ENCODE data around the gene FAM210B. TPM values are rescaled to one million over a fixed set of nuclear protein-coding genes. Genes with fewer than 3 reads are reported as not detected.

The FAM210B gene
- total RNA-seq, 1 experiment from 2014 or later, result 37.9 TPM

- peak within 1 kb of the TSS; percentile 96 for H3K9ac ChIP-seq (ENCODE audit: low read length)
- H3F3A ChIP-seq (ENCODE audit: low read length, unreplicated experiment), result no peaks in the 10 kb centered on the region
- TF ChIP-seq CTCF (conservative IDR thresholded peaks at IDR 0.05; ENCODE audit: low read depth, low read length), result no peak
- TF ChIP-seq EZH2phosphoT487 (IDR thresholded peaks at IDR 0.05; ENCODE audit: borderline replicate concordance, low read length), result no peak
- DNase-seq (peak; percentile 100), ATAC-seq (peak; percentile 94)
- H2AFZ ChIP-seq (ENCODE audit: low read length), result peak within 1 kb of the TSS; percentile 89
- peaks cover 51% of the 10 kb centered on the region for H3K36me3 ChIP-seq (ENCODE audit: low read depth, low read length)
- H3K4me1 ChIP-seq (ENCODE audit: insufficient read depth, low read length), result peaks cover 24% of the 10 kb centered on the region
- H3K4me3 ChIP-seq (ENCODE audit: low read length), result peak within 1 kb of the TSS; percentile 87
- CTCF ChIA-PET, result interaction anchor here (0.5 to 0.8 kb wide), 2 partner anchors 30 to 206 kb away, joined by 3 to 7 read pairs; no protein-coding TSS in a partner anchor
- intact Hi-C loops (cut with micrococcal nuclease), result loop anchor here (1.0 kb wide), 1 partner anchor 34 kb away; the partner anchor contains the start of gene FAM210B
- POLR2A ChIA-PET (ENCODE audit: unreplicated experiment), result interaction anchor here (1.5 kb wide), 1 partner anchor 34 kb away, joined by 6 read pairs; the partner anchor contains the start of gene FAM210B
- peak within 1 kb of the TSS; percentile 81 for H3K27ac ChIP-seq (ENCODE audit: low read length)
- no peaks in the 10 kb centered on the region for H3K9me2 ChIP-seq (replicated peaks; ENCODE audit: low read length)
- no peaks in the 10 kb centered on the region for H3K9me3 ChIP-seq (ENCODE audit: low read length)
- H3K4me2 ChIP-seq (ENCODE audit: low read length), result peak within 1 kb of the TSS; percentile 96
- no peaks in the 10 kb centered on the region for H4K20me1 ChIP-seq (ENCODE audit: low read length)
- no peaks in the 10 kb centered on the region for H3K27me3 ChIP-seq (ENCODE audit: low read length)
- peaks cover 89% of the 10 kb centered on the region for H3K79me2 ChIP-seq (ENCODE audit: low read length)
- BruUV-seq (replicated peaks), result TSS peak; percentile 75
Measured at GRCh38 chr20:56392132-56392880, 33.5 kb downstream of the FAM210B start, which contains the start of the genes AURKA and CSTF1. Gene AURKA, minus strand, starts transcription at chr20:56392215. Its CDS starts 4,018 bp downstream, at chr20:56388197. Gene CSTF1, plus strand, starts transcription at chr20:56392645. Its CDS starts 2,908 bp downstream, at chr20:56395553.

- ChIA-PET POLR2A (ENCODE audit: unreplicated experiment) (interaction anchor here (0.7 to 1.5 kb wide), 2 partner anchors 33 to 34 kb away, joined by 3 to 6 read pairs; partner anchors contain the start of gene FAM210B), CTCF (no interaction called here)
- Histone ChIP-seq H3K27me3 (ENCODE audit: low read length) (no peaks in the 10 kb centered on the region), H3K9me2 (replicated peaks; ENCODE audit: low read length) (no peaks in the 10 kb centered on the region), H3K9ac (ENCODE audit: low read length) (peak overlapping the region; percentile 96), H3K4me2 (ENCODE audit: low read length) (peak overlapping the region; percentile 96), H4K20me1 (ENCODE audit: low read length) (no peaks in the 10 kb centered on the region), H3K79me2 (ENCODE audit: low read length) (peaks cover 83% of the 10 kb centered on the region), H3K27ac (ENCODE audit: low read length) (peak overlapping the region; percentile 81), H3K9me3 (ENCODE audit: low read length) (no peaks in the 10 kb centered on the region), H3K36me3 (ENCODE audit: low read depth, low read length) (peaks cover 51% of the 10 kb centered on the region), H3F3A (ENCODE audit: low read length, unreplicated experiment) (no peaks in the 10 kb centered on the region), H3K4me1 (ENCODE audit: insufficient read depth, low read length) (peaks cover 24% of the 10 kb centered on the region), H2AFZ (ENCODE audit: low read length) (peak overlapping the region; percentile 89), H3K4me3 (ENCODE audit: low read length) (peak overlapping the region; percentile 87)
- ATAC-seq (peak; percentile 1; the same call in 1 of the 2 replicates), DNase-seq (peak; percentile 19)
- intact Hi-C loops (cut with micrococcal nuclease), result loop anchor here (1.0 kb wide), 1 partner anchor 35 kb away; the partner anchor contains the start of gene FAM210B
- no peak for TF ChIP-seq CTCF (conservative IDR thresholded peaks at IDR 0.05; ENCODE audit: low read depth, low read length)
- no peak for TF ChIP-seq EZH2 (IDR thresholded peaks at IDR 0.05; ENCODE audit: low read length, unreplicated experiment)
- no peak for TF ChIP-seq EZH2phosphoT487 (IDR thresholded peaks at IDR 0.05; ENCODE audit: borderline replicate concordance, low read length)
- no TSS peak for BruUV-seq (replicated peaks)
Measured at GRCh38 chr20:56392881-56393482, 34.2 kb downstream of the FAM210B start.
